ENCODE measurements around the gene FAM222B. TPM values are rescaled to one million over a fixed set of nuclear protein-coding genes. Genes with fewer than 3 reads are reported as not detected.
"Not testable (repeated sequence)": the region's sequence is repeated elsewhere in the genome, so short reads cannot be mapped to it uniquely, and the experiment has no call there.

The FAM222B gene
- total RNA-seq, 2 experiments from 2014 or later: 4.0 to 15.2 TPM

GRCh38 chr17:28853295-28853694 lies 10.7 kb upstream of the FAM222B start:
- no peak for DNase-seq (ENCODE audit: low spot score)
- ChIA-PET POLR2A (interaction anchor here (0.7 kb wide), 1 partner anchor 279 kb away, joined by 3 read pairs; no protein-coding TSS in a partner anchor), CTCF (ENCODE audit: unreplicated experiment) (no interaction called here)
- Histone ChIP-seq H3K9me3 (ENCODE audit: low read length) (no peaks in the 10 kb centered on the region), H3K4me2 (ENCODE audit: low read length) (no peak overlapping the region), H3K4me1 (ENCODE audit: insufficient read depth, low read length, poor library complexity, severe bottlenecking) (peaks cover 15% of the 10 kb centered on the region), H4K20me1 (ENCODE audit: insufficient read depth, low read length) (no peaks in the 10 kb centered on the region), H2AFZ (ENCODE audit: low read length) (no peak overlapping the region), H3K79me2 (ENCODE audit: insufficient read depth, low read depth, low read length) (peaks cover 15% of the 10 kb centered on the region; the same call in 1 of the 2 replicates), H3K9me2 (ENCODE audit: insufficient read depth, low read length) (no peaks in the 10 kb centered on the region), H3K4me3 (ENCODE audit: low read depth, low read length, poor library complexity, severe bottlenecking) (no peak overlapping the region), H3K36me3 (ENCODE audit: insufficient read depth, low read length) (peaks cover 13% of the 10 kb centered on the region), H3K27ac (ENCODE audit: low read depth, low read length, poor library complexity, severe bottlenecking) (no peak overlapping the region)
- BruUV-seq (replicated peaks): no TSS peak
- TF ChIP-seq CTCF (conservative IDR thresholded peaks at IDR 0.05; ENCODE audit: low read length): no peak
- TF ChIP-seq EZH2phosphoT487 (IDR thresholded peaks at IDR 0.05; ENCODE audit: borderline replicate concordance, low read depth, low read length): no peak
- intact Hi-C loops (cut with micrococcal nuclease; ENCODE audit: unreplicated experiment): loop anchor here (5.0 kb wide), 1 partner anchor 126 kb away; the partner anchor contains the start of genes NEK8 and TLCD1

- ChIA-PET POLR2A (interaction anchor here (0.6 kb wide), 1 partner anchor 49 kb away, joined by 3 read pairs; no protein-coding TSS in a partner anchor), CTCF (ENCODE audit: unreplicated experiment) (no interaction called here)
- TF ChIP-seq EZH2phosphoT487 (IDR thresholded peaks at IDR 0.05; ENCODE audit: borderline replicate concordance, low read depth, low read length) (no peak), CTCF (conservative IDR thresholded peaks at IDR 0.05; ENCODE audit: low read length) (no peak)
- no peaks in the 10 kb centered on the region for H4K20me1 ChIP-seq (ENCODE audit: insufficient read depth, low read length)
- no peaks in the 10 kb centered on the region for H3K9me2 ChIP-seq (ENCODE audit: insufficient read depth, low read length)
- no peak overlapping the region for H2AFZ ChIP-seq (ENCODE audit: low read length)
- no peak overlapping the region for H3K4me2 ChIP-seq (ENCODE audit: low read length)
- H3K79me2 ChIP-seq (ENCODE audit: insufficient read depth, low read depth, low read length): no peaks in the 10 kb centered on the region
- no TSS peak for BruUV-seq (replicated peaks)
- peaks cover 3% of the 10 kb centered on the region for H3K4me1 ChIP-seq (ENCODE audit: insufficient read depth, low read length, poor library complexity, severe bottlenecking)
- H3K4me3 ChIP-seq (ENCODE audit: low read depth, low read length, poor library complexity, severe bottlenecking): no peak overlapping the region
- H3K9me3 ChIP-seq (ENCODE audit: low read length): no peaks in the 10 kb centered on the region
- no peak overlapping the region for H3K27ac ChIP-seq (ENCODE audit: low read depth, low read length, poor library complexity, severe bottlenecking)
- intact Hi-C loops (cut with micrococcal nuclease; ENCODE audit: unreplicated experiment): no loop called here
- H3K36me3 ChIP-seq (ENCODE audit: insufficient read depth, low read length): no peaks in the 10 kb centered on the region
- no peak for DNase-seq (ENCODE audit: low spot score)
These were observed 6.7 kb upstream of the FAM222B start for GRCh38 chr17:28849281-28849680.

- BruUV-seq (replicated peaks); H3K9me3 ChIP-seq (ENCODE audit: low read length); H4K20me1 ChIP-seq (ENCODE audit: insufficient read depth, low read length); CTCF ChIA-PET (ENCODE audit: unreplicated experiment); H3K4me3 ChIP-seq (ENCODE audit: low read depth, low read length, poor library complexity, severe bottlenecking); H3K36me3 ChIP-seq (ENCODE audit: insufficient read depth, low read length); H2AFZ ChIP-seq (ENCODE audit: low read length); H3K27ac ChIP-seq (ENCODE audit: low read depth, low read length, poor library complexity, severe bottlenecking); H3K9me2 ChIP-seq (ENCODE audit: insufficient read depth, low read length); H3K79me2 ChIP-seq (ENCODE audit: insufficient read depth, low read depth, low read length); H3K4me2 ChIP-seq (ENCODE audit: low read length); H3K4me1 ChIP-seq (ENCODE audit: insufficient read depth, low read length, poor library complexity, severe bottlenecking); intact Hi-C loops (cut with micrococcal nuclease; ENCODE audit: unreplicated experiment): not testable (repeated sequence)
- TF ChIP-seq CTCF (conservative IDR thresholded peaks at IDR 0.05; ENCODE audit: low read length): peak; percentile 71
- POLR2A ChIA-PET: interaction anchor here (0.6 kb wide), 1 partner anchor 50 kb away, joined by 3 read pairs; no protein-coding TSS in a partner anchor
- peak; percentile 54 for DNase-seq (ENCODE audit: low spot score)
These were observed 6.1 kb upstream of the FAM222B start for GRCh38 chr17:28848667-28849066.

GRCh38 chr17:28846699-28847098 lies 4.1 kb upstream of the FAM222B start:
- H3K36me3 ChIP-seq (ENCODE audit: insufficient read depth, low read length); H3K27ac ChIP-seq (ENCODE audit: low read depth, low read length, poor library complexity, severe bottlenecking); H3K4me2 ChIP-seq (ENCODE audit: low read length); POLR2A ChIA-PET; CTCF ChIA-PET (ENCODE audit: unreplicated experiment); H3K79me2 ChIP-seq (ENCODE audit: insufficient read depth, low read depth, low read length); H3K9me3 ChIP-seq (ENCODE audit: low read length); DNase-seq (ENCODE audit: low spot score); intact Hi-C loops (cut with micrococcal nuclease; ENCODE audit: unreplicated experiment); H3K9me2 ChIP-seq (ENCODE audit: insufficient read depth, low read length); H2AFZ ChIP-seq (ENCODE audit: low read length); H4K20me1 ChIP-seq (ENCODE audit: insufficient read depth, low read length); H3K4me1 ChIP-seq (ENCODE audit: insufficient read depth, low read length, poor library complexity, severe bottlenecking); BruUV-seq (replicated peaks); H3K4me3 ChIP-seq (ENCODE audit: low read depth, low read length, poor library complexity, severe bottlenecking): not testable (repeated sequence)
